Activated naive CD4-positive, alpha-beta T cell treated with anti-CD3 and anti-CD28 coated beads for 36 hours (primary cell): ENCODE data around the gene TGFB1. TPM values are rescaled to one million over a fixed set of nuclear protein-coding genes. Genes with fewer than 3 reads are reported as not detected.

ENCODE experiments used
- CTCF ChIA-PET: fragments of 350-600 bp; sonication (Branson Sonifier 250); formaldehyde crosslinking; loops from one replicate; lab custom pipeline; 2021; ENCODE audit warnings: antibody characterized with exemption; lab: Charles Lee
- DNase-seq: peaks from one replicate; pipeline ENCODE4 v3.0.0-alpha.2; 2020
- H3K27ac Mint-ChIP-seq: one replicate; pipeline ENCODE4 v1.8.0; 2021; ENCODE audit warnings: mild to moderate bottlenecking, mixed read lengths
- H3K27me3 Mint-ChIP-seq: one replicate; pipeline ENCODE4 v1.8.0; 2021; ENCODE audit warnings: low read depth, mixed read lengths
- H3K36me3 Mint-ChIP-seq: one replicate; pipeline ENCODE4 v1.8.0; 2021; ENCODE audit warnings: low read depth, mixed read lengths
- H3K4me1 Mint-ChIP-seq: one replicate; pipeline ENCODE4 v1.8.0; 2021; ENCODE audit warnings: low read depth, mixed read lengths
- H3K4me3 Mint-ChIP-seq: one replicate; pipeline ENCODE4 v1.8.0; 2021; ENCODE audit warnings: mild to moderate bottlenecking, moderate library complexity, mixed read lengths
- H3K9me3 Mint-ChIP-seq: one replicate; pipeline ENCODE4 v1.8.0; 2021; ENCODE audit warnings: mixed read lengths
- intact Hi-C: fragments of 100-400 bp; cut with micrococcal nuclease; formaldehyde crosslinking; loops from one replicate; pipeline ENCODE4 v1.15.1; 2023
- total RNA-seq, 2 experiments: library from RNA; stranded (reverse); gene quantifications; one replicate each; pipeline ENCODE4 v1.2.3, GENCODE V29; 2021

The TGFB1 gene
- total RNA-seq, 2 experiments from 2014 or later: 94.4 to 95.6 TPM

- Mint-ChIP-seq H3K36me3 (peaks cover 28% of the 10 kb centered on the region), H3K27me3 (no peaks in the 10 kb centered on the region), H3K4me3 (no peak overlapping the region), H3K9me3 (no peaks in the 10 kb centered on the region), H3K4me1 (peaks cover 34% of the 10 kb centered on the region), H3K27ac (peak overlapping the region; percentile 56)
- DNase-seq: no peak
- intact Hi-C loops: no loop called here
- CTCF ChIA-PET: interaction anchor here (1.3 kb wide), 1 partner anchor 14 kb away, joined by 3 read pairs; no protein-coding TSS in a partner anchor
These were observed 18.9 kb downstream of the TGFB1 start for GRCh38 chr19:41334793-41335192.

DNA sequence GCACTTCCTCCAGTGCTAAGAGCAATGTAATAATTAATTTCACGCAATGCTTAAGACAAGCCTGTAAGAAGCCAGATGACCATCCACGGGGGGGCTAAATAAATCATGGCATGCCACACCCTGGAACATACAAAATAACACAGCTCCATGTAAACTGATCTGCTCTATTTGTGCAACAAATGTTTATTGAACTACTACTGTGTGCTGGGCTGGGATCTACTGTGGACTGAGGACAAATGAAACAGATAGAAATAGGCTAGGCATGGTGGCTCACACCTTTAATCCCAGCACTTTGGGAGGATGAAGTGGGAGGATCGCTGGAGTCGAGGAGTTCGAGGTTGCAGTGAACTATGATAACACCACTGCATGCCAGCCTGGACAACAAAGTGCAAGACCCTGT is 21.3 kb downstream of the TGFB1 start:
- Mint-ChIP-seq H3K9me3 (no peaks in the 10 kb centered on the region), H3K27ac (no peak overlapping the region), H3K4me3 (no peak overlapping the region), H3K4me1 (peaks cover 47% of the 10 kb centered on the region), H3K27me3 (no peaks in the 10 kb centered on the region), H3K36me3 (peaks cover 35% of the 10 kb centered on the region)
- intact Hi-C loops: no loop called here
- CTCF ChIA-PET: interaction anchor here (0.7 kb wide), 1 partner anchor 550 kb away, joined by 4 read pairs; no protein-coding TSS in a partner anchor
- DNase-seq: no peak

DNA sequence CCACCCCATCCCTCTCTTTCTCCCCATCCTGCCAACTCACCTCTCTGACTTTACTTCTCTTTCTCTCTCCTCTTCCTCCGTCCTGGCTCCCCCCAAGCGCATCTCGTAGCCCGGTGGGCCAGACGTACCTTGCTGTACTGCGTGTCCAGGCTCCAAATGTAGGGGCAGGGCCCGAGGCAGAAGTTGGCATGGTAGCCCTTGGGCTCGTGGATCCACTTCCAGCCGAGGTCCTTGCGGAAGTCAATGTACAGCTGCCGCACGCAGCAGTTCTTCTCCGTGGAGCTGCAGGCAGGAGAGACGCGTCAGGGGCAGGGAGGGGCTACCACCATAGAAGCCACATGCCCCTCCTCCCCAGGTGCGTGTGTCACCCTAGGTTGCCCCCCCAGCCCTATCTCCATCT is 21.7 kb downstream of the TGFB1 start:
- H3K27me3 Mint-ChIP-seq: no peaks in the 10 kb centered on the region
- no peaks in the 10 kb centered on the region for H3K9me3 Mint-ChIP-seq
- DNase-seq: no peak
- CTCF ChIA-PET: no interaction called here
- H3K27ac Mint-ChIP-seq: peak overlapping the region; percentile 15
- intact Hi-C loops: no loop called here
- H3K4me1 Mint-ChIP-seq: peaks cover 49% of the 10 kb centered on the region
- no peak overlapping the region for H3K4me3 Mint-ChIP-seq
- peaks cover 35% of the 10 kb centered on the region for H3K36me3 Mint-ChIP-seq

DNA sequence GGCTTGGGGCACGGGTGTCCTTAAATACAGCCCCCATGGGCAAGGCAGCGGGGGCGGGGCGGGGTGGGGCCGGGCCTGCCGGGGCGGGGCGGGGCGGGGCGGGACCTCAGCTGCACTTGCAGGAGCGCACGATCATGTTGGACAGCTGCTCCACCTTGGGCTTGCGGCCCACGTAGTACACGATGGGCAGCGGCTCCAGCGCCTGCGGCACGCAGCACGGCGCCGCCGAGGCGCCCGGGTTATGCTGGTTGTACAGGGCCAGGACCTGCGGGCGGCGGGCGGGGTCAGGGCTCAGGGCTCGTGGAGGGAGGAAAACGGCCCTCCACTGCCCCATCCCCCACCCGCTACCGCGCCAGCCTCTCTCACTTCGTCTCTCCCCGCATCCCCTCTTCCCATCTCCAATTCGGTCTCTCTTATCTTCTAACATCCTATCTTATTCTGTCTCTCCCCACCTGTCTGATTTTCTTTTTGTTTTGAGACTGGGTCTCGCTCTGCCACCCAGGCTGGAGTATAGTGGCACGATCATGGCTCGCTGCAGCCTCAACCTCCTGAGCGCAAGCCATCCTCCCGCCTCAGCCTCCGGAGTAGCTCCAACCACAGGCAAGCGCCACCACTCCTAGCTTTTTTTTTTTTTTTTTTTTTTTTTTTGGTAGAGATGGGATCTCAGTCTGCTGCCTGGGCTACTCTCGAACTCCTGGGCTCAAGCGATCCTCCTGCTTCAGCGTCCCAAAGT is 22.6 kb downstream of the TGFB1 start:
- Mint-ChIP-seq H3K4me3 (no peak overlapping the region), H3K36me3 (peaks cover 40% of the 10 kb centered on the region), H3K27me3 (no peaks in the 10 kb centered on the region), H3K4me1 (peaks cover 56% of the 10 kb centered on the region), H3K9me3 (no peaks in the 10 kb centered on the region), H3K27ac (no peak overlapping the region)
- CTCF ChIA-PET: no interaction called here
- intact Hi-C loops: no loop called here
- DNase-seq: no peak

DNA sequence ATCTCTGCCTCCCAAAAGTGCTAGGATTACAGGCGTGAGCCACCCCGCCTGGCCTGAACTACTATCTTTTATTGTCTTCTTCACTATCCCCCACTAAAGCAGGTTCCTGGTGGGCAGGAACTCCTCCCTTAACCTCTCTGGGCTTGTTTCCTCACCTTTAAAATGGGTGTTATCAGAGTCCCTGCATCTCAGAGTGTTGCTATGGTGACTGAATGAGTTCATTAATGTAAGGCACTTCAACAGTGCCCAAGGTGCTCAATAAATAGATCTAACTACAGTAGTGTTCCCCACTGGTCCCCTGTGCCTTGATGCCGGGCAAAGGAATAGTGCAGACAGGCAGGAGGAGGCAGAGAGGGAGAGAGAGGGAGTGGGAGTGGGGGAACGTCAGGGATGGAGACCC is 23.2 kb downstream of the TGFB1 start:
- no peaks in the 10 kb centered on the region for H3K9me3 Mint-ChIP-seq
- CTCF ChIA-PET: no interaction called here
- peak overlapping the region; percentile 33 for H3K27ac Mint-ChIP-seq
- no peak for DNase-seq
- no peaks in the 10 kb centered on the region for H3K27me3 Mint-ChIP-seq
- no peak overlapping the region for H3K4me3 Mint-ChIP-seq
- peaks cover 40% of the 10 kb centered on the region for H3K36me3 Mint-ChIP-seq
- intact Hi-C loops: no loop called here
- peaks cover 54% of the 10 kb centered on the region for H3K4me1 Mint-ChIP-seq

DNA sequence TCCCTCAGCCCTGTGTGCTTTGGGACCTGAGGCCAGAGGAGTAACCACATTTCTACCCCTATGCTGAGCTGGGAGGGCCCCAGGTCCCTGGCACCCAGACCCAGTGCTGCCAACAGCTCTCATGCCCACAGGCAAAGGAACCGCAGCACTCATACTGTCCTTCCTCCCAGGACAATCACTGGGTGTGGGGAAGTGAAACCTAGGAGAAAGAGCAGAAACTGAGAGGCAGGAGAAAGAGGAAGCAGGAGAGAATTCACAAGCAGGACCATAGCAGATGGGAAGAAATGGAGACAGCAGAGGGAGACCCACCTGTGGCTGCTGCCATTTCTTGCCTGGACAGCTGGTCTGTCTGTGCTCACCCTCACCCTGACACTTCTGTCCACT is 24.9 kb downstream of the TGFB1 start:
- no peak overlapping the region for H3K4me3 Mint-ChIP-seq
- H3K27me3 Mint-ChIP-seq: no peaks in the 10 kb centered on the region
- no peak for DNase-seq
- peaks cover 52% of the 10 kb centered on the region for H3K4me1 Mint-ChIP-seq
- CTCF ChIA-PET: interaction anchor here (1.2 kb wide), 1 partner anchor 28 kb away, joined by 4 read pairs; no protein-coding TSS in a partner anchor
- H3K27ac Mint-ChIP-seq: peak overlapping the region; percentile 93
- no peaks in the 10 kb centered on the region for H3K9me3 Mint-ChIP-seq
- peaks cover 38% of the 10 kb centered on the region for H3K36me3 Mint-ChIP-seq
- intact Hi-C loops: loop anchor here (1.0 kb wide), 2 partner anchors 19 to 22 kb away; partner anchors contain the start of gene CCDC97

- Mint-ChIP-seq H3K27me3 (no peaks in the 10 kb centered on the region), H3K4me1 (peaks cover 52% of the 10 kb centered on the region), H3K27ac (peak overlapping the region; percentile 93), H3K36me3 (peaks cover 38% of the 10 kb centered on the region), H3K4me3 (peak overlapping the region; percentile 67), H3K9me3 (no peaks in the 10 kb centered on the region)
- peak; percentile 70 for DNase-seq
- intact Hi-C loops: loop anchor here (1.0 kb wide), 2 partner anchors 18 to 23 kb away; partner anchors contain the start of gene CCDC97
- CTCF ChIA-PET: interaction anchor here (1.2 kb wide), 1 partner anchor 29 kb away, joined by 4 read pairs; no protein-coding TSS in a partner anchor
These were observed 25.4 kb downstream of the TGFB1 start for GRCh38 chr19:41328157-41328841.

GRCh38 chr19:41327576-41328156 is 26.1 kb downstream of the TGFB1 start:
- DNase-seq: peak; percentile 80
- peak overlapping the region; percentile 93 for H3K27ac Mint-ChIP-seq
- H3K27me3 Mint-ChIP-seq: no peaks in the 10 kb centered on the region
- intact Hi-C loops: loop anchor here (1.0 kb wide), 4 partner anchors 17 to 70 kb away; partner anchors contain the start of genes BCKDHA, CCDC97 and EXOSC5
- H3K9me3 Mint-ChIP-seq: no peaks in the 10 kb centered on the region
- H3K4me1 Mint-ChIP-seq: peaks cover 55% of the 10 kb centered on the region
- peaks cover 40% of the 10 kb centered on the region for H3K36me3 Mint-ChIP-seq
- H3K4me3 Mint-ChIP-seq: peak overlapping the region; percentile 67
- CTCF ChIA-PET: interaction anchor here (1.3 to 1.4 kb wide), 2 partner anchors 19 to 29 kb away, joined by 3 to 8 read pairs; no protein-coding TSS in a partner anchor

DNA sequence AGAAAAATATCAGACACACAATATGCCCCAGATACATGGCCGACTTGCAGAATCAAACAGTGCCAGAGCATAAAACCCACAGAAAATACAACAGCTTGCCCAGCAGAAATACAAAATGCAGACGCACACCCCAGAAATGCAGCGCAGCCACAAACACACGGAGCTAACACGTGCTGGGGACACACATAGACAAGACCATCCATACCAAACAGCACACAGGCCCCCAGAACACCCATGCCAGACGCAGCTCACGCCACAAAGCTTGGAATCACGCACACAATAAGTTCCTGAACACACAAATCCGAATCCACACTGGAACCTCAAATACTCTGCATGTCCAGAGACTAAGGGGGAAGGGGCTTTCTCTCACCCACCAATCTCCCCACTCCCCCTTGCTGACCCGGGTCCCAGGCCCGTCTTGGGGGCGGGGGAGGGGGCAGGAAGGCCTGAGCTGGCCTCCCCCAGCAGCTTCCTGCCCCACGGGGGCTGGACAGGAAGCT is 26.6 kb downstream of the TGFB1 start:
- CTCF ChIA-PET: interaction anchor here (0.7 to 1.4 kb wide), 3 partner anchors 19 to 270 kb away, joined by 3 to 8 read pairs (median 3); no protein-coding TSS in a partner anchor
- H3K27ac Mint-ChIP-seq: peak overlapping the region; percentile 71
- no peak for DNase-seq
- no peaks in the 10 kb centered on the region for H3K27me3 Mint-ChIP-seq
- H3K4me1 Mint-ChIP-seq: peaks cover 55% of the 10 kb centered on the region
- intact Hi-C loops: loop anchor here (1.0 kb wide), 2 partner anchors 65 to 70 kb away; partner anchors contain the start of genes BCKDHA and EXOSC5
- H3K4me3 Mint-ChIP-seq: peak overlapping the region; percentile 50
- peaks cover 40% of the 10 kb centered on the region for H3K36me3 Mint-ChIP-seq
- H3K9me3 Mint-ChIP-seq: no peaks in the 10 kb centered on the region

DNA sequence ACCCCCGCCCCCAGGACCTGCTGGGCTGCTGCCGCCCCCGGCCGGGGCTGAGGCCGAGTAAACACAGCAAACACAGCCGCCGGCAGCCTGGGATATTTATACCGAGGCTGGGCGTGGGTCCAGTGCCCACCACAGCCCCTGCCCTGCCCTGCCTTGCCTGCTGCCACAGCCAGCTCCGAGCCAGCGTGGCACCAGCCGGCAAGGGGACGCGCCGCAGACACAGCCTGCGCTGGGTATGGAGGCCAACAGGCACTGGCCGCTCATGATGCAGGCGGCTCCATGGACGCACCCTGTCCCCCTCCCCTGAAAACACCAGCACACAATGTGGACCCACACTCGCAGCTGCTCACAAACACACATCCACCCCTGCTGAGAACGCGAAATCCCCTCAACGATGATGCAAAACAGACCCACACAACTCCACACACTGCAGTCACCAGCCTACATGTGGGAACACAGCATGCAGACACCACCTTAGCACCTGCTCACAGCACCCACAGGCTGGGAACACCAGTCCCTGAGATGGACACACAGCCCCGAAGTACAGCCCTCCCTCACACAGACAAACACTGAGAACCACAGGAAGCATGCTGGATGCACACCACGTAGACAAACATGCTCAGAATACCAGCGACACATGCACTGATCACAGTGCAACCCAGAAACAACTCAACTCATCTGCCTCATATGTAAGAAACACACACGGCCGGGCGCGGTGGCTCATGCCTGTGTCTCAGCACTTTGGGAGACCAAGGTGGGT is 27.6 kb downstream of the TGFB1 start:
- intact Hi-C loops: no loop called here
- H3K27ac Mint-ChIP-seq: peak overlapping the region; percentile 71
- H3K27me3 Mint-ChIP-seq: no peaks in the 10 kb centered on the region
- H3K4me1 Mint-ChIP-seq: peaks cover 49% of the 10 kb centered on the region
- H3K4me3 Mint-ChIP-seq: no peak overlapping the region
- H3K9me3 Mint-ChIP-seq: no peaks in the 10 kb centered on the region
- peaks cover 37% of the 10 kb centered on the region for H3K36me3 Mint-ChIP-seq
- DNase-seq: peak; percentile 45
- CTCF ChIA-PET: interaction anchor here (0.7 to 1.4 kb wide), 2 partner anchors 30 to 271 kb away, joined by 3 read pairs; no protein-coding TSS in a partner anchor

- Mint-ChIP-seq H3K4me1 (peaks cover 48% of the 10 kb centered on the region), H3K27me3 (no peaks in the 10 kb centered on the region), H3K9me3 (no peaks in the 10 kb centered on the region), H3K4me3 (no peak overlapping the region), H3K27ac (peak overlapping the region; percentile 44), H3K36me3 (peaks cover 38% of the 10 kb centered on the region)
- intact Hi-C loops: no loop called here
- CTCF ChIA-PET: no interaction called here
- DNase-seq: no peak
These were observed 28.1 kb downstream of the TGFB1 start for GRCh38 chr19:41325640-41325946.
